ENCODE measurements around the gene CLIP1.

DNA sequence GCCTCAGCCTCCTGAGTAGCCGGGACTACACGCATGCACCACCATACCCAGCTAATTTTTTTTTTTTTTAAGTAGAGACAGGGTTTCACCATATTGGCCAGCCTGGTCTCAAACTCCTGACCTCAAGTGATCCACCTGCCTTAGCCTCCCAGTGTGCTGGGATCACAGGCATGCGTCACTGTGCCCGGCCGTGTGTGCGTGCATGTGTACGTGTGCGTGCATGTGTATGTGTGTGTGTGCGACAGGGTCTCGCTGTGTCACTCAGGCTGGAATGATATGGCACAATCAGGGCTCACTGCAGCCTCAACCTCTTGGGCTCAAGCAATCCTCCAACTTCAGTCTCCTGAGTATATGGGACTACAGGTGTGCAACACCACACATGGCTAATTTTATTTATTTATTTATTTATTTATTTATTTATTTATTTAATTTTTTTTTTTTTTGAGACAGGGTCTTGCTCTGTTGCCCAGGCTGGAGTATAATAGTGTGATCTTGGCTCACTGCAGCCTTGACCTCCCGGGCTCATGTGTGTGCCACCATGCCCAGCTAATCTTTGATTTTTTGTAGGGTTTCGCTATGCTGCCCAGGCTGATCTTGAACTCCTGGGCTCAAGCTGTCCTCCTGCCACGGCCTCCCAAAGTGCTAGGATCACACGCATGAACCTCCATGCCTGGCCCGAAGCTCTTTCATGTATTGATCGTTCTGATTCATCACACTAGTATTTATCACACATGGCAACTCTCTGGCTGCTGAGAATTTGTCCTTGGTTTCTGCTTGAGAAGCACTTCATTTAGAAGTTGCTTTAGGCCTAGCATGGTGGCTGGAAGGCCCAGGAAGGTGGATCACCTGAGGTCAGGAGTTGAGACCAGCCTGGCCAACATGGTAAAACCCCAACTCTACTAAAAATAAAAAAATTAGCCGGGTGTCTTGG, 35.9 kb upstream of the CLIP1 start:
- no peak for TF ChIP-seq POLR2A (IDR thresholded peaks at IDR 0.05)
- TF ChIP-seq, protein P1, sequence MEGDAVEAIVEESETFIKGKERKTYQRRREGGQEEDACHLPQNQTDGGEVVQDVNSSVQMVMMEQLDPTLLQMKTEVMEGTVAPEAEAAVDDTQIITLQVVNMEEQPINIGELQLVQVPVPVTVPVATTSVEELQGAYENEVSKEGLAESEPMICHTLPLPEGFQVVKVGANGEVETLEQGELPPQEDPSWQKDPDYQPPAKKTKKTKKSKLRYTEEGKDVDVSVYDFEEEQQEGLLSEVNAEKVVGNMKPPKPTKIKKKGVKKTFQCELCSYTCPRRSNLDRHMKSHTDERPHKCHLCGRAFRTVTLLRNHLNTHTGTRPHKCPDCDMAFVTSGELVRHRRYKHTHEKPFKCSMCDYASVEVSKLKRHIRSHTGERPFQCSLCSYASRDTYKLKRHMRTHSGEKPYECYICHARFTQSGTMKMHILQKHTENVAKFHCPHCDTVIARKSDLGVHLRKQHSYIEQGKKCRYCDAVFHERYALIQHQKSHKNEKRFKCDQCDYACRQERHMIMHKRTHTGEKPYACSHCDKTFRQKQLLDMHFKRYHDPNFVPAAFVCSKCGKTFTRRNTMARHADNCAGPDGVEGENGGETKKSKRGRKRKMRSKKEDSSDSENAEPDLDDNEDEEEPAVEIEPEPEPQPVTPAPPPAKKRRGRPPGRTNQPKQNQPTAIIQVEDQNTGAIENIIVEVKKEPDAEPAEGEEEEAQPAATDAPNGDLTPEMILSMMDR (IDR thresholded peaks at IDR 0.05) = no peak

Measured in vagina (tissue), 2 donors.